SK-N-SH (cell line): ENCODE data around the gene SERPINE2.

Experiments used
- CHD2 ChIP-seq: fragments of 150-350 bp; IDR thresholded peaks from 2 replicates; pipeline ENCODE4 v1.6.1; 2018; ENCODE audit warnings: low read length; ENCODE audit not compliant: partially characterized antibody
- CTCF ChIP-seq: fragments of 200-600 bp; sonication (generic); IDR thresholded peaks from 2 replicates; pipeline ENCODE4 v1.6.1; 2017; ENCODE audit warnings: antibody characterized with exemption, mild to moderate bottlenecking, moderate library complexity
- EP300 ChIP-seq, 2 experiments: IDR thresholded peaks; 2 replicates each; pipeline versions ENCODE4 v1.4.0 to v1.6.1; 2012; ENCODE audit warnings: borderline replicate concordance in 1 of 2, low read depth in 1 of 2, low read length in 1 of 2
- JUND ChIP-seq: IDR thresholded peaks from 2 replicates; pipeline ENCODE4 v1.4.0; 2012
- MAX ChIP-seq: IDR thresholded peaks from 2 replicates; pipeline ENCODE4 v1.4.0; 2012; ENCODE audit warnings: low read depth
- NFIC ChIP-seq: IDR thresholded peaks from 2 replicates; pipeline ENCODE4 v1.4.0; 2012; ENCODE audit warnings: borderline replicate concordance
- NRF1 ChIP-seq: IDR thresholded peaks from 2 replicates; pipeline ENCODE4 v1.6.1; 2012; ENCODE audit warnings: low read depth, mild to moderate bottlenecking, low read length
- PBX3 ChIP-seq: IDR thresholded peaks from 2 replicates; pipeline ENCODE4; 2012
- POLR2AphosphoS5 ChIP-seq: IDR thresholded peaks from 2 replicates; pipeline ENCODE4 v1.6.1; 2012; ENCODE audit warnings: low read depth, low read length
- RAD21 ChIP-seq: IDR thresholded peaks from 2 replicates; pipeline ENCODE4 v1.6.1; 2012; ENCODE audit warnings: mild to moderate bottlenecking, low read length
- REST ChIP-seq: IDR thresholded peaks from 2 replicates; pipeline ENCODE4 v1.6.1; 2012; ENCODE audit warnings: mild to moderate bottlenecking, low read depth, low read length, moderate library complexity
- TAF1 ChIP-seq: IDR thresholded peaks from 2 replicates; pipeline ENCODE4 v1.6.1; 2012; ENCODE audit warnings: low read depth, mild to moderate bottlenecking, low read length, moderate library complexity, borderline replicate concordance
- TCF12 ChIP-seq: IDR thresholded peaks from 2 replicates; pipeline ENCODE4 v1.4.0; 2012
- YY1 ChIP-seq: IDR thresholded peaks from 2 replicates; pipeline ENCODE4 v1.4.0; 2012; ENCODE audit warnings: low read depth, mild to moderate bottlenecking

GRCh38 chr2:224077773-224078507 lies 38.9 kb upstream of the SERPINE2 start:
- TF ChIP-seq NFIC, result no peak; the same call in 1 of the 2 replicates
- TF ChIP-seq RAD21, result no peak
- no peak for TF ChIP-seq CTCF
- peak in 1 of 2 experiments; percentile 45; a peak in 1 of 4 replicates for TF ChIP-seq EP300 (IDR thresholded peaks at IDR 0.05; ENCODE audit: borderline replicate concordance in 1 of 2, low read depth in 1 of 2, low read length in 1 of 2)
- peak; percentile 70 for TF ChIP-seq PBX3
- TF ChIP-seq NRF1, result no peak
- TF ChIP-seq POLR2AphosphoS5, result no peak
- TF ChIP-seq TCF12, result peak; percentile 64; the same call in 1 of the 2 replicates
- TF ChIP-seq CHD2, result no peak
- no peak for TF ChIP-seq TAF1
- TF ChIP-seq REST, result no peak
- TF ChIP-seq JUND, result peak; percentile 25; the same call in 1 of the 2 replicates
- TF ChIP-seq MAX, result no peak
- no peak for TF ChIP-seq YY1
